ENCODE measurements around the gene TEX53. TPM values are rescaled to one million over a fixed set of nuclear protein-coding genes. Genes with fewer than 3 reads are reported as not detected.

TEX53 gene
- total RNA-seq, 2 experiments from 2014 or later, result not detected

DNA sequence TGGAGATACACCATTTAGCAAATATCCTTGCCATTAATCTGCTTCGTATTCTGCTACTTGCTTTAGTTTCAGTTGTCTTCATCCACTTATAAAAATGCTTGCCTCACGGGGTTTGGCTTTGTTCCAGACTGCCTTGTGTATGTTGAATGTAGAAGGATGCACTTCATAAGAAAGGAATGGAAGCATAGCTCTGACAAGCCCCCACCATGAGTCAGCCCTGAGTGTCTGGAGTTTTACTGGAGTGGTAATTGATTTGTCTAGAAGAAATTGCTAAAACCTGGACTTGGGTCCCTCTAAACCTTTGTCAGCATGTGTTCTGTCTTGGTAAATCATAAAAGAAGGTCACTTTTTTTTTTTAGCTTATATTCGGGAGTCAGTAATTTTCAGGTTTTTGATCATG lies 19.8 kb upstream of the TEX53 start:
- Histone ChIP-seq H3K9me3 (ENCODE audit: low read length) (no peaks in the 10 kb centered on the region), H3K9me2 (ENCODE audit: insufficient read depth, low read length) (no peaks in the 10 kb centered on the region), H3K27ac (ENCODE audit: low read depth, low read length, poor library complexity, severe bottlenecking) (no peak overlapping the region), H3K4me3 (ENCODE audit: low read depth, low read length, poor library complexity, severe bottlenecking) (no peak overlapping the region), H4K20me1 (ENCODE audit: insufficient read depth, low read length) (no peaks in the 10 kb centered on the region), H3K36me3 (ENCODE audit: insufficient read depth, low read length) (no peaks in the 10 kb centered on the region), H3K79me2 (ENCODE audit: insufficient read depth, low read depth, low read length) (no peaks in the 10 kb centered on the region), H3K4me1 (ENCODE audit: insufficient read depth, low read length, poor library complexity, severe bottlenecking) (peaks cover 4% of the 10 kb centered on the region), H2AFZ (ENCODE audit: low read length) (no peak overlapping the region), H3K4me2 (ENCODE audit: low read length) (no peak overlapping the region)
- POLR2A ChIA-PET, result interaction anchor here (0.6 to 0.8 kb wide), 2 partner anchors 9 to 58 kb away, joined by 3 read pairs; no protein-coding TSS in a partner anchor
- intact Hi-C loops (cut with micrococcal nuclease; ENCODE audit: unreplicated experiment), result no loop called here
- CTCF ChIA-PET (ENCODE audit: unreplicated experiment), result no interaction called here
- no peak for DNase-seq (ENCODE audit: low spot score)
- no TSS peak for BruUV-seq (replicated peaks)
- TF ChIP-seq, protein P1, sequence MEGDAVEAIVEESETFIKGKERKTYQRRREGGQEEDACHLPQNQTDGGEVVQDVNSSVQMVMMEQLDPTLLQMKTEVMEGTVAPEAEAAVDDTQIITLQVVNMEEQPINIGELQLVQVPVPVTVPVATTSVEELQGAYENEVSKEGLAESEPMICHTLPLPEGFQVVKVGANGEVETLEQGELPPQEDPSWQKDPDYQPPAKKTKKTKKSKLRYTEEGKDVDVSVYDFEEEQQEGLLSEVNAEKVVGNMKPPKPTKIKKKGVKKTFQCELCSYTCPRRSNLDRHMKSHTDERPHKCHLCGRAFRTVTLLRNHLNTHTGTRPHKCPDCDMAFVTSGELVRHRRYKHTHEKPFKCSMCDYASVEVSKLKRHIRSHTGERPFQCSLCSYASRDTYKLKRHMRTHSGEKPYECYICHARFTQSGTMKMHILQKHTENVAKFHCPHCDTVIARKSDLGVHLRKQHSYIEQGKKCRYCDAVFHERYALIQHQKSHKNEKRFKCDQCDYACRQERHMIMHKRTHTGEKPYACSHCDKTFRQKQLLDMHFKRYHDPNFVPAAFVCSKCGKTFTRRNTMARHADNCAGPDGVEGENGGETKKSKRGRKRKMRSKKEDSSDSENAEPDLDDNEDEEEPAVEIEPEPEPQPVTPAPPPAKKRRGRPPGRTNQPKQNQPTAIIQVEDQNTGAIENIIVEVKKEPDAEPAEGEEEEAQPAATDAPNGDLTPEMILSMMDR (conservative IDR thresholded peaks at IDR 0.05; ENCODE audit: low read length), result no peak
- no peak for TF ChIP-seq EZH2phosphoT487 (IDR thresholded peaks at IDR 0.05; ENCODE audit: borderline replicate concordance, low read depth, low read length)

DNA sequence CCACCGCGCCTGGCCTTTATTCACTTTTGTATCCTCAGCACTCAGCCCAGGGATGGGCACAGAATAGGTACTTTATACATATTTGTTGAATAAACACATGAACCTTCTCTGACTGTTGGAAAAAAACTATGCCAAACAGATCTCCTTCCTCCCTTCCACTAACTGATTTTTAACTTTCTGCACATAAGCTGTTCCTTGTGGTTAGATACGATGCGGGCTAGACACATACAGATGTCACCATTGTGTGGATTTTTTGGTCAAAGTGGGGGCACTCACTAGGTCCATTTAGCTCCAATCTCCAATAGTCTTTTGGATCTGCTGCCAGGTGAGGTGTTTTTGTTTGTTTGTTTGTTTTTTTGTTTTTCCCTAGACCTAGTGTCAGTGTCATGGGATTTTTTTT lies 19.3 kb upstream of the TEX53 start:
- Histone ChIP-seq H3K9me3 (ENCODE audit: low read length) (no peaks in the 10 kb centered on the region), H2AFZ (ENCODE audit: low read length) (no peak overlapping the region), H3K9me2 (ENCODE audit: insufficient read depth, low read length) (no peaks in the 10 kb centered on the region), H3K79me2 (ENCODE audit: insufficient read depth, low read depth, low read length) (no peaks in the 10 kb centered on the region), H3K27ac (ENCODE audit: low read depth, low read length, poor library complexity, severe bottlenecking) (no peak overlapping the region), H4K20me1 (ENCODE audit: insufficient read depth, low read length) (no peaks in the 10 kb centered on the region), H3K4me3 (ENCODE audit: low read depth, low read length, poor library complexity, severe bottlenecking) (no peak overlapping the region), H3K36me3 (ENCODE audit: insufficient read depth, low read length) (no peaks in the 10 kb centered on the region), H3K4me2 (ENCODE audit: low read length) (no peak overlapping the region), H3K4me1 (ENCODE audit: insufficient read depth, low read length, poor library complexity, severe bottlenecking) (peaks cover 3% of the 10 kb centered on the region)
- ChIA-PET CTCF (ENCODE audit: unreplicated experiment) (no interaction called here), POLR2A (interaction anchor here (0.6 to 0.8 kb wide), 3 partner anchors 9 to 1088 kb away, joined by 3 read pairs; no protein-coding TSS in a partner anchor)
- DNase-seq (ENCODE audit: low spot score), result no peak
- TF ChIP-seq, protein P1 (conservative IDR thresholded peaks at IDR 0.05; ENCODE audit: low read length), result no peak
- TF ChIP-seq EZH2phosphoT487 (IDR thresholded peaks at IDR 0.05; ENCODE audit: borderline replicate concordance, low read depth, low read length), result no peak
- no TSS peak for BruUV-seq (replicated peaks)
- intact Hi-C loops (cut with micrococcal nuclease; ENCODE audit: unreplicated experiment), result no loop called here

DNA sequence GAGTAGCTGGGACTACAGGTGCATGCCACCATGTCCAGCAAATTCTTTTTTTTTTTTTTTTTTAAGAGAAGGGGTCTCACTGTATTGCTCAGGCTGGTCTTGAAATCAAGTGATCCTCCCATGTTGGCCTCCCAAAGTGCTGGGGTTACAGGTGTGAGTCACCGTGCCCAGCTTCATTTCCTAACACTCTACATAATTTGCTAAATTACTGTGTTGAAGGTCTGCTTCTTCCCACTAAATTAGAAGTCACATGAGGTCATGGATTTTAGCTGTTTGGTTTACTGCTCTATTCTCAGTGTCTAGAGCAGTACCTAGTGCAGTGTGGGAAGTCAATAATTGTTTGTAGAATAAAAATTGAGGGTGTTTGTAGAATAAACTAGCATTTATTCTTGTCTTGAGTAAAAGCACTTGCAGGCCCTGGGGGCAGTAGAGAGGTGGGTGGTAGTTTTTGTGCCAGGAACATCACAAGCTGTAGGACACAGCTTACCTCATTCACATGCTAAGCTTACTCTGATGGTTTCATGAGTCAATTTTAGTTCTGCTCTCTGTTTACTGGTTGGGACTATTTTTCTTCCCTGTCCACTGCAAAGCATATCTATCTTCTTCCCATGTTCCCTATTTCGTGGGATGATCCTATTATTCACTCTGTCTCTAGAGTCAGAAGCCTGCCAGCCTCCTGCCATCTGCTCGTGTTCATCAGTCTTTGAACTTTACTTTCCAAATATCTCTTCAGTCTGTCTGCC lies 17.4 kb upstream of the TEX53 start:
- H3K36me3 ChIP-seq (ENCODE audit: insufficient read depth, low read length), result no peaks in the 10 kb centered on the region

More for the DNA sequence above, 17.4 kb upstream of the TEX53 start:
- Histone ChIP-seq H3K4me2 (ENCODE audit: low read length) (no peak overlapping the region), H3K4me1 (ENCODE audit: insufficient read depth, low read length, poor library complexity, severe bottlenecking) (no peaks in the 10 kb centered on the region), H2AFZ (ENCODE audit: low read length) (no peak overlapping the region), H3K9me2 (ENCODE audit: insufficient read depth, low read length) (no peaks in the 10 kb centered on the region), H3K4me3 (ENCODE audit: low read depth, low read length, poor library complexity, severe bottlenecking) (no peak overlapping the region), H3K27ac (ENCODE audit: low read depth, low read length, poor library complexity, severe bottlenecking) (no peak overlapping the region), H3K79me2 (ENCODE audit: insufficient read depth, low read depth, low read length) (no peaks in the 10 kb centered on the region), H4K20me1 (ENCODE audit: insufficient read depth, low read length) (no peaks in the 10 kb centered on the region), H3K9me3 (ENCODE audit: low read length) (no peaks in the 10 kb centered on the region)
- TF ChIP-seq, protein P1 (conservative IDR thresholded peaks at IDR 0.05; ENCODE audit: low read length), result no peak
- no peak for TF ChIP-seq EZH2phosphoT487 (IDR thresholded peaks at IDR 0.05; ENCODE audit: borderline replicate concordance, low read depth, low read length)
- ChIA-PET CTCF (ENCODE audit: unreplicated experiment) (no interaction called here), POLR2A (interaction anchor here (0.6 to 0.7 kb wide), 3 partner anchors 12 to 248 kb away, joined by 3 read pairs; no protein-coding TSS in a partner anchor)
- BruUV-seq (replicated peaks), result no TSS peak
- intact Hi-C loops (cut with micrococcal nuclease; ENCODE audit: unreplicated experiment), result no loop called here
- no peak for DNase-seq (ENCODE audit: low spot score)

Measured in OCI-LY7 (cell line).